Right atrium auricular region (tissue), 2 donors: ENCODE measurements around the gene DDX31. TPM values are rescaled to one million over a fixed set of nuclear protein-coding genes. Genes with fewer than 3 reads are reported as not detected.

ENCODE experiments used
- DNase-seq: peaks from one replicate; pipeline ENCODE4 v3.0.0-alpha.2; 2019; ENCODE audit warnings: low spot score
- H3K27ac ChIP-seq, 2 donors: fragments of 200-600 bp; sonication (generic); 1 replicate in 1 of 2; 2 replicates in 1 of 2; pipeline ENCODE4 v1.5.1; 2016 to 2019
- H3K27me3 ChIP-seq, 2 donors: fragments of 200-600 bp; sonication (generic); one replicate each; pipeline versions ENCODE4 v1.5.1 to v1.6.0; 2017 to 2019
- H3K36me3 ChIP-seq: fragments of 200-600 bp; sonication (generic); one replicate; pipeline ENCODE4 v1.5.1; 2016
- H3K4me1 ChIP-seq, 2 donors: fragments of 200-600 bp; sonication (generic); one replicate each; pipeline versions ENCODE4 v1.5.1 to v1.6.0; 2017 to 2019
- H3K4me3 ChIP-seq, 2 donors: fragments of 200-600 bp; sonication (generic); 1 replicate in 1 of 2; 2 replicates in 1 of 2; pipeline ENCODE4 v1.5.1; 2017 to 2019; ENCODE audit warnings: mild to moderate bottlenecking in 1 of 2, moderate library complexity in 1 of 2
- H3K9me3 ChIP-seq, 2 donors: fragments of 200-600 bp; sonication (generic); one replicate each; pipeline ENCODE4 v1.5.1; 2019
- CTCF ChIP-seq, 2 donors: fragments of 200-600 bp; sonication (generic); IDR thresholded peaks; one replicate each; pipeline ENCODE4 v1.5.1; 2019; ENCODE audit warnings: antibody characterized with exemption in 2 of 2
- total RNA-seq, 2 donors: library from RNA; depleted of rRNA; stranded (reverse); fragments of >200 nt; gene quantifications; one replicate each; pipeline ENCODE4 v1.1.0, GENCODE V29; 2016

DDX31 gene
- total RNA-seq, 2 donors from 2014 or later: 4.6 to 6.0 TPM

- H3K27ac ChIP-seq: no peak overlapping the region
- no peak for DNase-seq
- H3K27me3 ChIP-seq: peaks cover 54 to 84% of the 10 kb centered on the region in 2 donors
- H3K4me3 ChIP-seq: no peak overlapping the region
- peaks cover 0 to 38% of the 10 kb centered on the region in 2 donors for H3K4me1 ChIP-seq
- H3K9me3 ChIP-seq: no peaks in the 10 kb centered on the region
- no peaks in the 10 kb centered on the region for H3K36me3 ChIP-seq
- TF ChIP-seq CTCF (IDR thresholded peaks at IDR 0.05): no peak
These were observed 83.6 kb downstream of the DDX31 start for GRCh38 chr9:132585954-132586829.

- Histone ChIP-seq H3K27ac (no peak overlapping the region), H3K27me3 (peaks cover 59 to 95% of the 10 kb centered on the region in 2 donors), H3K4me1 (peaks cover 0 to 43% of the 10 kb centered on the region in 2 donors), H3K4me3 (no peak overlapping the region), H3K36me3 (no peaks in the 10 kb centered on the region), H3K9me3 (no peaks in the 10 kb centered on the region)
- no peak for TF ChIP-seq CTCF (IDR thresholded peaks at IDR 0.05)
- no peak for DNase-seq
These were observed 84.9 kb downstream of the DDX31 start for GRCh38 chr9:132584601-132585560.

- Histone ChIP-seq H3K27me3 (peaks cover 59 to 95% of the 10 kb centered on the region in 2 donors), H3K27ac (no peak overlapping the region), H3K4me1 (peaks cover 0 to 38% of the 10 kb centered on the region in 2 donors), H3K9me3 (no peaks in the 10 kb centered on the region), H3K4me3 (no peak overlapping the region), H3K36me3 (no peaks in the 10 kb centered on the region)
- no peak for TF ChIP-seq CTCF (IDR thresholded peaks at IDR 0.05)
- no peak for DNase-seq
These were observed 86.0 kb downstream of the DDX31 start for GRCh38 chr9:132583584-132584304.

GRCh38 chr9:132582786-132583583, 86.8 kb downstream of the DDX31 start:
- Histone ChIP-seq H3K27ac (no peak overlapping the region), H3K4me1 (peaks cover 0 to 38% of the 10 kb centered on the region in 2 donors), H3K9me3 (no peaks in the 10 kb centered on the region), H3K36me3 (no peaks in the 10 kb centered on the region), H3K4me3 (no peak overlapping the region), H3K27me3 (peaks cover 54 to 94% of the 10 kb centered on the region in 2 donors)
- DNase-seq: no peak
- TF ChIP-seq CTCF (IDR thresholded peaks at IDR 0.05): no peak
